Spleen (tissue), 7 donors: ENCODE measurements around the gene CENPP.

ENCODE experiments used
- CTCF ChIP-seq, 11 experiments: fragments of 200-600 bp in 7 of 11; fragments of 450-650 bp in 4 of 11; sonication (generic) in 4 of 11; IDR thresholded peaks in 8 of 11; conservative IDR thresholded peaks in 3 of 11; 1 replicate in 7 of 11; 2 replicates in 4 of 11; pipeline versions ENCODE4 v1.4.0 to v1.8.0; 2016 to 2021; ENCODE audit warnings: antibody characterized with exemption in 11 of 11, inconsistent platforms in 4 of 11, mild to moderate bottlenecking in 1 of 11
- POLR2AphosphoS5 ChIP-seq, 3 donors: sonication (generic); formaldehyde crosslinking; IDR thresholded peaks; one replicate each; pipeline ENCODE4 v1.5.1; 2017; ENCODE audit warnings: antibody characterized with exemption in 3 of 3
- donor health status: DM: no; HTN: no; CAD: no; lungs with moderate emphysema.
- donor health status: DM: no; HTN: no; CAD: no.
- donor health status: DM: no; HTN: no; CAD: no.

- no peak for TF ChIP-seq POLR2AphosphoS5 (IDR thresholded peaks at IDR 0.05)
- no peak for TF ChIP-seq CTCF (IDR thresholded peaks at IDR 0.05 in 8 of 11, conservative IDR thresholded peaks at IDR 0.05 in 3 of 11)
Observed at GRCh38 chr9:92640398-92641091, 314.8 kb downstream of the CENPP start.
